PC-3 (cell line): Measurements from ENCODE around the gene CUTC.

ENCODE experiments used
- EZH2 ChIP-seq: fragments of 300-600 bp; sonication (generic); IDR thresholded peaks from one replicate; pipeline ENCODE4 v1.6.1; 2017; ENCODE audit warnings: antibody characterized with exemption, mild to moderate bottlenecking, low read length; ENCODE audit not compliant: unreplicated experiment
- EZH2phosphoT487 ChIP-seq: fragments of 300-600 bp; sonication (generic); IDR thresholded peaks from 2 replicates; pipeline ENCODE4 v1.6.1; 2018; ENCODE audit warnings: mild to moderate bottlenecking, antibody characterized with exemption, low read length, borderline replicate concordance
- TF ChIP-seq, protein P1 (sequence below): fragments of 300-600 bp; sonication (generic); conservative IDR thresholded peaks from 2 replicates; pipeline ENCODE4 v1.5.1; 2017; ENCODE audit warnings: antibody characterized with exemption, low read depth, mild to moderate bottlenecking, low read length

DNA sequence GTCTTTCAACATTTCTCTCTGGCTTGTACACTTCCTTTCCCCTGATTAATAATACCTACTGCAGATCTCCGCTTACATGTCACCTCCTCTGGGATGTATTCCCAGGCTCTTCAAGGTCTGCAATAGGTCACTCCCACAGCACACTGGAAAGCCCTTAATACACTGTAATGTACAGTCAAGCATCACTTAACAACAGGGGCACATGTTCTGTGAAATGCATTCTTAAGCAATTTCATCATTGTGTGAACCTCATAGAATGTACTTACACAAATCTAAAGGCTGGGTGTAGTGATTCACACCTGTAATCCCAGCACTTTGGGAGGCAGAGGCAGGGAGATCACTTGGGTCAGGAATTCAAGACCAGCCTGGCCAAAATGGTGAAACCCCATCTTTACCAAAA, 2.0 kb upstream of the CUTC start:
- TF ChIP-seq, protein P1, sequence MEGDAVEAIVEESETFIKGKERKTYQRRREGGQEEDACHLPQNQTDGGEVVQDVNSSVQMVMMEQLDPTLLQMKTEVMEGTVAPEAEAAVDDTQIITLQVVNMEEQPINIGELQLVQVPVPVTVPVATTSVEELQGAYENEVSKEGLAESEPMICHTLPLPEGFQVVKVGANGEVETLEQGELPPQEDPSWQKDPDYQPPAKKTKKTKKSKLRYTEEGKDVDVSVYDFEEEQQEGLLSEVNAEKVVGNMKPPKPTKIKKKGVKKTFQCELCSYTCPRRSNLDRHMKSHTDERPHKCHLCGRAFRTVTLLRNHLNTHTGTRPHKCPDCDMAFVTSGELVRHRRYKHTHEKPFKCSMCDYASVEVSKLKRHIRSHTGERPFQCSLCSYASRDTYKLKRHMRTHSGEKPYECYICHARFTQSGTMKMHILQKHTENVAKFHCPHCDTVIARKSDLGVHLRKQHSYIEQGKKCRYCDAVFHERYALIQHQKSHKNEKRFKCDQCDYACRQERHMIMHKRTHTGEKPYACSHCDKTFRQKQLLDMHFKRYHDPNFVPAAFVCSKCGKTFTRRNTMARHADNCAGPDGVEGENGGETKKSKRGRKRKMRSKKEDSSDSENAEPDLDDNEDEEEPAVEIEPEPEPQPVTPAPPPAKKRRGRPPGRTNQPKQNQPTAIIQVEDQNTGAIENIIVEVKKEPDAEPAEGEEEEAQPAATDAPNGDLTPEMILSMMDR = no peak
- no peak for TF ChIP-seq EZH2
- no peak for TF ChIP-seq EZH2phosphoT487
